Measurements from ENCODE around the gene WDR90.

WDR90 gene

DNA sequence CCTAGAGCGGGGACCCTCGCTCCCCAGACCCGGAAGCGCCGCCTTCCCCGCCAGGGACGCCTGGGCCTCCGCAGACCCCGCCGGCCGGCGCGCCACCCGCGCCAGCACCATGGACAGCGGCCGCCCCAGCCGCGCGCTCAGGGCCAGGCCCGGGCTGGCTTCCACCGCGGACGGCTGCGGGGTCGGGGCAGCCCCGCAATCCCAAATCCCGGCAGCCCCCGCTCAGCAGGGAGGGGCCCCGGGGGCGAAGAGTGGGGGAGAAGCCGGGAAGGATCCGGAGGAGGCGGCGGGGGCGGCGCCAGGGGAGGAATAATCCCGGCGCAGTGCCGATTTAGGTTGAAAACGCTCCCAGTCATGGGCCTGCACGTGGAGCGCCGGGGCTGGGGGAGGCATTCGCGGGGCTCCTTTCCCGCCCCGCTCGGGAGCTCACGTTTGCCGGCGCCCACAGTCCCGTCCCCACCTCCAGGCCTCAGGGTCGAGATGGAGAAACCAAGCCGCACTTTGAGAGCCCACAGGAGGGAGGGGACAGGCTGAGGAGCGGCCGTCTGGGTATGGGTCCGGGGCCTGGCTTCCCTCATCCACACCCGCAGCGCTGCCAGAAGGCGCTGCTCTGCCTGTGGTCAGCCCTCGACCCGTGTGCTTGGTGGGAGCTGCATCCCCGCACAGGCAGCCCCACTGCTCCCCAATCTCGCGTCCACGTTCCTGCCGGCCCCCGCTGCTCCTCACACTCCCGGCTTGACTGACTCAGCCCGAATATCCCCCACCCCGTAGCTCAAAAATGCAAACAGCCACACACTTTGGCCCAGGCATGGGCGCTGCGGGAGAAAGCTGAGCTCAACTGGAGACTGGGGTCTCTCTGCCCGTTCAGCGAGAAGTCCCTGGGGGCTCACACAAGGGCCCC lies 51.8 kb downstream of the WDR90 start:
- H3K27me3 ChIP-seq (ENCODE audit: control insufficient read depth, insufficient read depth, low read length): peaks cover 10% of the 10 kb centered on the region
- no peaks in the 10 kb centered on the region for H3K36me3 ChIP-seq (ENCODE audit: control insufficient read depth, insufficient read depth, low read length)
- no peaks in the 10 kb centered on the region for H3K4me1 ChIP-seq
- H3K4me3 ChIP-seq (ENCODE audit: low read depth, low read length): no peak overlapping the region
- no peaks in the 10 kb centered on the region for H3K9me3 ChIP-seq (ENCODE audit: control insufficient read depth, low read length)
- peaks cover 31% of the 10 kb centered on the region for H3K79me2 ChIP-seq
- TF ChIP-seq, protein P1, sequence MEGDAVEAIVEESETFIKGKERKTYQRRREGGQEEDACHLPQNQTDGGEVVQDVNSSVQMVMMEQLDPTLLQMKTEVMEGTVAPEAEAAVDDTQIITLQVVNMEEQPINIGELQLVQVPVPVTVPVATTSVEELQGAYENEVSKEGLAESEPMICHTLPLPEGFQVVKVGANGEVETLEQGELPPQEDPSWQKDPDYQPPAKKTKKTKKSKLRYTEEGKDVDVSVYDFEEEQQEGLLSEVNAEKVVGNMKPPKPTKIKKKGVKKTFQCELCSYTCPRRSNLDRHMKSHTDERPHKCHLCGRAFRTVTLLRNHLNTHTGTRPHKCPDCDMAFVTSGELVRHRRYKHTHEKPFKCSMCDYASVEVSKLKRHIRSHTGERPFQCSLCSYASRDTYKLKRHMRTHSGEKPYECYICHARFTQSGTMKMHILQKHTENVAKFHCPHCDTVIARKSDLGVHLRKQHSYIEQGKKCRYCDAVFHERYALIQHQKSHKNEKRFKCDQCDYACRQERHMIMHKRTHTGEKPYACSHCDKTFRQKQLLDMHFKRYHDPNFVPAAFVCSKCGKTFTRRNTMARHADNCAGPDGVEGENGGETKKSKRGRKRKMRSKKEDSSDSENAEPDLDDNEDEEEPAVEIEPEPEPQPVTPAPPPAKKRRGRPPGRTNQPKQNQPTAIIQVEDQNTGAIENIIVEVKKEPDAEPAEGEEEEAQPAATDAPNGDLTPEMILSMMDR (IDR thresholded peaks at IDR 0.05): no peak
- H3K27ac ChIP-seq: no peak overlapping the region
- no peak overlapping the region for H3K9ac ChIP-seq
- H2AFZ ChIP-seq: no peak overlapping the region
- H3K4me2 ChIP-seq (ENCODE audit: low read length): no peak overlapping the region

DNA sequence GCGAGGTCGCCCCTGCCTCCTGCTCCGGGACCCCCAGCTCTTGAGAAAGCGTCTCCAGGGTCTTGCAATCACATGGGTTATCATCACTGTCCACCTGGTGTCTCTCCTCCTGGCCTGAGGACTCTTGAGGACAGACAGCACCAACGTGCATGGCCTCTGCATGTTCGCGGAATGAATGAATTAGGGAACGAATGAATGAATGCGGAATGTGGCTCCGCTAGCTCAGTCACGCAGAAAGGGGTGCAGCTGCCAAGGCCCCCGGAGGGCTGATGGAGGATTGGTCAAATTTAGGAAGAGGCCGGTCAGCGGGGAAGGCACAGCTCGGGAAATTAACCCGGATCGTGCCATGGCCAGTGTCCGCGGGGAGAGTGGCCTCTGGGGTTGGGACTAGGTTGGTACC lies 53.2 kb downstream of the WDR90 start:
- H3K4me1 ChIP-seq: no peaks in the 10 kb centered on the region
- H3K9ac ChIP-seq: no peak overlapping the region
- H3K4me2 ChIP-seq (ENCODE audit: low read length): no peak overlapping the region
- H3K27ac ChIP-seq: no peak overlapping the region
- peaks cover 10% of the 10 kb centered on the region for H3K27me3 ChIP-seq (ENCODE audit: control insufficient read depth, insufficient read depth, low read length)
- H3K79me2 ChIP-seq: peaks cover 31% of the 10 kb centered on the region
- no peaks in the 10 kb centered on the region for H3K9me3 ChIP-seq (ENCODE audit: control insufficient read depth, low read length)
- H3K4me3 ChIP-seq (ENCODE audit: low read depth, low read length): no peak overlapping the region
- no peak overlapping the region for H2AFZ ChIP-seq
- TF ChIP-seq, protein P1 (IDR thresholded peaks at IDR 0.05): no peak
- H3K36me3 ChIP-seq (ENCODE audit: control insufficient read depth, insufficient read depth, low read length): no peaks in the 10 kb centered on the region

DNA sequence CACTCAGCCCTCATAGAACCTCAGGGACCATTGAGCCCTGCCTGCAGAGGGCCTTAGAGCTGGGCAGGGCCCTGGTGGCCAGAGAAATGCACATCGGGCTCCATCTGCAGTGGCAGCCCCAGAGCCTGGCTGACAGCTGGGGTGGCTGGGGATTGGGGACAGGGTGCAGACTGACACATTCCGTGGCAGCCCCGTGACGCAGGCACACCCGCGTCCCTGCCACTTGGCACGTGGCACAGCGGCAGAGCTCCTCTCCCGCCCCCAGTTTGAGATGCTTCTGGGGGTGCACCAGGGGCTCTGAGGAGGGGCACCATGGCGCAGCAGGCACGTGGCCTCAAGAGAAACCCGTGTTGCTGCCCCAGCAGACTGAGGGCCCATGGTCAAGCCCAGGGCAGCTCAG lies 54.2 kb downstream of the WDR90 start:
- no peaks in the 10 kb centered on the region for H3K9me3 ChIP-seq (ENCODE audit: control insufficient read depth, low read length)
- no peaks in the 10 kb centered on the region for H3K36me3 ChIP-seq (ENCODE audit: control insufficient read depth, insufficient read depth, low read length)
- TF ChIP-seq, protein P1 (IDR thresholded peaks at IDR 0.05): no peak
- H3K79me2 ChIP-seq: peaks cover 28% of the 10 kb centered on the region
- H2AFZ ChIP-seq: no peak overlapping the region
- no peaks in the 10 kb centered on the region for H3K4me1 ChIP-seq
- peaks cover 13% of the 10 kb centered on the region for H3K27me3 ChIP-seq (ENCODE audit: control insufficient read depth, insufficient read depth, low read length)
- no peak overlapping the region for H3K4me3 ChIP-seq (ENCODE audit: low read depth, low read length)
- H3K27ac ChIP-seq: no peak overlapping the region
- no peak overlapping the region for H3K9ac ChIP-seq
- no peak overlapping the region for H3K4me2 ChIP-seq (ENCODE audit: low read length)

DNA sequence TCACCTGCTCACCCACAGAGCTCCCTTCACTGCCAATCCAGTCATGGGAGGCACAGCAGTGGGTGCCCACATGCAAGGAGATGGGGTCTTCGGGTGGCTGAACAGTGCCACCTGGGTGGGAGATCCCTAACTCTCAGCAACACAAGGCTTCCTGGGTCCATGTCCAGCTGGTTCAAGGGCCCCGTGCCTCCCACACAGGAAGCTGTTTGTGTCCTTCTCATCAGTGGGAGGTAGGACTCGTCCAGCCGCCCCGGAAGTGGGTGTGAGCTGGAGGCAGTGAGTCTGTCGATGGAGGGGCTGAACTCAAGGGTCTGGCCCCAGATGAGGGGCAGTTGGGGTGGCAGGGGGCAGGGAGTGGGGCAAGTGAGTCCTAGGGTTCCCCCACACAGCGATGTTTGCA lies 54.9 kb downstream of the WDR90 start:
- Histone ChIP-seq H3K27ac (peak overlapping the region; percentile 47), H3K27me3 (ENCODE audit: control insufficient read depth, insufficient read depth, low read length) (peaks cover 13% of the 10 kb centered on the region), H2AFZ (no peak overlapping the region), H3K4me1 (no peaks in the 10 kb centered on the region), H3K9me3 (ENCODE audit: control insufficient read depth, low read length) (no peaks in the 10 kb centered on the region), H3K4me3 (ENCODE audit: low read depth, low read length) (no peak overlapping the region), H3K9ac (no peak overlapping the region), H3K79me2 (peaks cover 28% of the 10 kb centered on the region), H3K4me2 (ENCODE audit: low read length) (no peak overlapping the region), H3K36me3 (ENCODE audit: control insufficient read depth, insufficient read depth, low read length) (no peaks in the 10 kb centered on the region)
- TF ChIP-seq, protein P1 (IDR thresholded peaks at IDR 0.05): no peak
